Measurements from ENCODE around the gene ERICH3. TPM values are rescaled to one million over a fixed set of nuclear protein-coding genes. Genes with fewer than 3 reads are reported as not detected.
A peak's percentile ranks its signal among the peaks of the same experiment; 100 is the strongest.

Gene ERICH3
- polyA plus RNA-seq, 1 donor from 2014 or later: 0.27 TPM

DNA sequence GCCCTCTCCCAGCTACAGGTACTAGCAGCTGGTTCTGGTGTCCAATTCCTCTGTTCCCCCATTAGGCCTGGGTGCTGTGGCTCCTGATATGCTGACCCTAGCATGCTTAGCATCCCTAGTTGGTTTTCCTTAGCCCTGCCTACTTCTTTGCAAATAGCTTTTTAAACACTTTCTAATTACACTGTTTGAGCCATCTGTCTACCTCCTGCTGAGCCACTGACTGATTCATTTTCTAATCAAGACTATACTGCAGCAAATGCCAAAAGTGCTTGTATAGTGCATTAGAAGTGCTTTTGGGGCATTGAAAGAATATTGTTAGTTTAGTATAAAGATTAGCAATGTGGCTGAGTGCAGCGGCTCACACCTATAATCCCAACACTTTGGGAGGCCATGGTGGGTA, 36.3 kb downstream of the ERICH3 start:
- no peak overlapping the region for H2AFZ ChIP-seq (ENCODE audit: low read depth, low read length)
- no peaks in the 10 kb centered on the region for H3K79me2 ChIP-seq (replicated peaks; ENCODE audit: insufficient read depth, low read length)
- H3K9me3 ChIP-seq (ENCODE audit: low read length): no peaks in the 10 kb centered on the region
- no peak overlapping the region for H3K4me3 ChIP-seq (ENCODE audit: low read length)
- no peaks in the 10 kb centered on the region for H3K27me3 ChIP-seq (ENCODE audit: insufficient read depth, low read depth, low read length)
- no peaks in the 10 kb centered on the region for H3K36me3 ChIP-seq (ENCODE audit: insufficient read depth, low read length)
- H3K9ac ChIP-seq (ENCODE audit: low read length): no peak overlapping the region
- H3K27ac ChIP-seq (ENCODE audit: low read length): no peak overlapping the region
- no peaks in the 10 kb centered on the region for H3F3A ChIP-seq (ENCODE audit: insufficient read depth, low read length, poor library complexity, severe bottlenecking)
- no peak for TF ChIP-seq EZH2 (IDR thresholded peaks at IDR 0.05; ENCODE audit: borderline replicate concordance, insufficient read depth, low read length, poor library complexity, severe bottlenecking)
- TF ChIP-seq, protein P1, sequence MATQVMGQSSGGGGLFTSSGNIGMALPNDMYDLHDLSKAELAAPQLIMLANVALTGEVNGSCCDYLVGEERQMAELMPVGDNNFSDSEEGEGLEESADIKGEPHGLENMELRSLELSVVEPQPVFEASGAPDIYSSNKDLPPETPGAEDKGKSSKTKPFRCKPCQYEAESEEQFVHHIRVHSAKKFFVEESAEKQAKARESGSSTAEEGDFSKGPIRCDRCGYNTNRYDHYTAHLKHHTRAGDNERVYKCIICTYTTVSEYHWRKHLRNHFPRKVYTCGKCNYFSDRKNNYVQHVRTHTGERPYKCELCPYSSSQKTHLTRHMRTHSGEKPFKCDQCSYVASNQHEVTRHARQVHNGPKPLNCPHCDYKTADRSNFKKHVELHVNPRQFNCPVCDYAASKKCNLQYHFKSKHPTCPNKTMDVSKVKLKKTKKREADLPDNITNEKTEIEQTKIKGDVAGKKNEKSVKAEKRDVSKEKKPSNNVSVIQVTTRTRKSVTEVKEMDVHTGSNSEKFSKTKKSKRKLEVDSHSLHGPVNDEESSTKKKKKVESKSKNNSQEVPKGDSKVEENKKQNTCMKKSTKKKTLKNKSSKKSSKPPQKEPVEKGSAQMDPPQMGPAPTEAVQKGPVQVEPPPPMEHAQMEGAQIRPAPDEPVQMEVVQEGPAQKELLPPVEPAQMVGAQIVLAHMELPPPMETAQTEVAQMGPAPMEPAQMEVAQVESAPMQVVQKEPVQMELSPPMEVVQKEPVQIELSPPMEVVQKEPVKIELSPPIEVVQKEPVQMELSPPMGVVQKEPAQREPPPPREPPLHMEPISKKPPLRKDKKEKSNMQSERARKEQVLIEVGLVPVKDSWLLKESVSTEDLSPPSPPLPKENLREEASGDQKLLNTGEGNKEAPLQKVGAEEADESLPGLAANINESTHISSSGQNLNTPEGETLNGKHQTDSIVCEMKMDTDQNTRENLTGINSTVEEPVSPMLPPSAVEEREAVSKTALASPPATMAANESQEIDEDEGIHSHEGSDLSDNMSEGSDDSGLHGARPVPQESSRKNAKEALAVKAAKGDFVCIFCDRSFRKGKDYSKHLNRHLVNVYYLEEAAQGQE (IDR thresholded peaks at IDR 0.05; ENCODE audit: borderline replicate concordance): no peak
- TF ChIP-seq POLR2AphosphoS5 (IDR thresholded peaks at IDR 0.05): no peak
- TF ChIP-seq MXI1 (conservative IDR thresholded peaks at IDR 0.05; ENCODE audit: poor library complexity, severe bottlenecking): no peak
- no peak for TF ChIP-seq RAD21 (conservative IDR thresholded peaks at IDR 0.05)
- TF ChIP-seq TAF1 (IDR thresholded peaks at IDR 0.05; ENCODE audit: low read depth): no peak
- TF ChIP-seq, protein P2, sequence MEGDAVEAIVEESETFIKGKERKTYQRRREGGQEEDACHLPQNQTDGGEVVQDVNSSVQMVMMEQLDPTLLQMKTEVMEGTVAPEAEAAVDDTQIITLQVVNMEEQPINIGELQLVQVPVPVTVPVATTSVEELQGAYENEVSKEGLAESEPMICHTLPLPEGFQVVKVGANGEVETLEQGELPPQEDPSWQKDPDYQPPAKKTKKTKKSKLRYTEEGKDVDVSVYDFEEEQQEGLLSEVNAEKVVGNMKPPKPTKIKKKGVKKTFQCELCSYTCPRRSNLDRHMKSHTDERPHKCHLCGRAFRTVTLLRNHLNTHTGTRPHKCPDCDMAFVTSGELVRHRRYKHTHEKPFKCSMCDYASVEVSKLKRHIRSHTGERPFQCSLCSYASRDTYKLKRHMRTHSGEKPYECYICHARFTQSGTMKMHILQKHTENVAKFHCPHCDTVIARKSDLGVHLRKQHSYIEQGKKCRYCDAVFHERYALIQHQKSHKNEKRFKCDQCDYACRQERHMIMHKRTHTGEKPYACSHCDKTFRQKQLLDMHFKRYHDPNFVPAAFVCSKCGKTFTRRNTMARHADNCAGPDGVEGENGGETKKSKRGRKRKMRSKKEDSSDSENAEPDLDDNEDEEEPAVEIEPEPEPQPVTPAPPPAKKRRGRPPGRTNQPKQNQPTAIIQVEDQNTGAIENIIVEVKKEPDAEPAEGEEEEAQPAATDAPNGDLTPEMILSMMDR (IDR thresholded peaks at IDR 0.05; ENCODE audit: poor library complexity, severe bottlenecking): no peak
- TF ChIP-seq SMC3 (conservative IDR thresholded peaks at IDR 0.05; ENCODE audit: poor library complexity): no peak
- no peak for TF ChIP-seq EP300 (conservative IDR thresholded peaks at IDR 0.05; ENCODE audit: poor library complexity, severe bottlenecking)
- no peaks in the 10 kb centered on the region for H4K20me1 ChIP-seq (ENCODE audit: insufficient read depth)
- no peaks in the 10 kb centered on the region for H3K9me2 ChIP-seq (ENCODE audit: insufficient read depth, low read length)
- H3K4me2 ChIP-seq (ENCODE audit: low read length): no peak overlapping the region

DNA sequence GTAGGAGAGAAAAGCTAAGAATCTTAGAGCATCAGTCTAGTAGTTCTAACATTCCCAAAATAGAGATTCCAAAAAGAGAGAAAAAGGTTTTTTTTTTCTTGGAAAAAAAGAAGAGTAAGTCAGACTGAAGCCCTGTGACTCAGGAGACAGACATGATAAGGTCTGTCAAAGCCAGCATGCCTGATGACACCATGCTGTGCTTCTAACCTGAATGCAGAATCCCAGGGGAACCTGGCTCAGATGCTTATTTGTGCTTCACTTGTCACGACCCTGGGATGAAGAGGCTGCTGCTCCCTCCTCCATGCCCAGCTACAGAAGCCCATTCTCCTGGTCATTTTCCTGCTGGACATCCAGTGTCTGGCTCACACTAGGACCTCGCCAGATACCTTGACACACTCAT, 44.3 kb downstream of the ERICH3 start:
- TF ChIP-seq SMC3 (conservative IDR thresholded peaks at IDR 0.05; ENCODE audit: poor library complexity) (no peak), EP300 (conservative IDR thresholded peaks at IDR 0.05; ENCODE audit: poor library complexity, severe bottlenecking) (peak; percentile 66), POLR2AphosphoS5 (IDR thresholded peaks at IDR 0.05) (peak; percentile 61)
- TF ChIP-seq, protein P2 (IDR thresholded peaks at IDR 0.05; ENCODE audit: poor library complexity, severe bottlenecking): no peak
- Histone ChIP-seq H3K4me2 (ENCODE audit: low read length) (no peak overlapping the region), H3K9me2 (ENCODE audit: insufficient read depth, low read length) (no peaks in the 10 kb centered on the region), H3K79me2 (replicated peaks; ENCODE audit: insufficient read depth, low read length) (no peaks in the 10 kb centered on the region), H3K27ac (ENCODE audit: low read length) (no peak overlapping the region), H4K20me1 (ENCODE audit: insufficient read depth) (no peaks in the 10 kb centered on the region), H3K9ac (ENCODE audit: low read length) (no peak overlapping the region), H2AFZ (ENCODE audit: low read depth, low read length) (no peak overlapping the region), H3K9me3 (ENCODE audit: low read length) (no peaks in the 10 kb centered on the region), H3F3A (ENCODE audit: insufficient read depth, low read length, poor library complexity, severe bottlenecking) (no peaks in the 10 kb centered on the region), H3K36me3 (ENCODE audit: insufficient read depth, low read length) (no peaks in the 10 kb centered on the region), H3K27me3 (ENCODE audit: insufficient read depth, low read depth, low read length) (no peaks in the 10 kb centered on the region), H3K4me3 (ENCODE audit: low read length) (peak overlapping the region; percentile 29)

All from neural cell (in vitro differentiated cells).